Stimulated activated CD4-positive, alpha-beta T cell treated with anti-CD3 and anti-CD28 coated beads, Interleukin-1b, Interleukin-23, amount 100 ng/mL, for 1 hour (primary cell): ENCODE results near the gene AKR1B15.
"Not testable (repeated sequence)": the region's sequence is repeated elsewhere in the genome, so short reads cannot be mapped to it uniquely, and the experiment has no call there.

Source experiments
- DNase-seq, 2 donors: peaks; one replicate each; pipeline ENCODE4 v3.0.0-alpha.2; 2020; ENCODE audit warnings: low read depth in 2 of 2

AKR1B15 gene

GRCh38 chr7:134561616-134562015, 12.7 kb downstream of the AKR1B15 start:
- DNase-seq = not testable (repeated sequence)

GRCh38 chr7:134562136-134562535, 13.2 kb downstream of the AKR1B15 start:
- DNase-seq = no peak

- DNase-seq = not testable (repeated sequence)
Measured at GRCh38 chr7:134563398-134563749, 14.5 kb downstream of the AKR1B15 start.

- no peak for DNase-seq
Measured at GRCh38 chr7:134565643-134566136, 16.8 kb downstream of the AKR1B15 start.

GRCh38 chr7:134567368-134567767, 18.5 kb downstream of the AKR1B15 start:
- no peak for DNase-seq

GRCh38 chr7:134569962-134570361, 21.1 kb downstream of the AKR1B15 start:
- DNase-seq = not testable (repeated sequence)

- DNase-seq = no peak
Measured at GRCh38 chr7:134571101-134571500, 22.2 kb downstream of the AKR1B15 start.

- DNase-seq = no peak
Measured at GRCh38 chr7:134571746-134572461, 23.0 kb downstream of the AKR1B15 start.

GRCh38 chr7:134574322-134574721, 25.4 kb downstream of the AKR1B15 start:
- DNase-seq = no peak

- no peak for DNase-seq
Measured at GRCh38 chr7:134584290-134584689, 35.4 kb downstream of the AKR1B15 start.

- DNase-seq = no peak
Measured at GRCh38 chr7:134585897-134586296, 37.0 kb downstream of the AKR1B15 start.

- no peak for DNase-seq
Measured at GRCh38 chr7:134587750-134588149, 38.8 kb downstream of the AKR1B15 start.

- DNase-seq = no peak
Measured at GRCh38 chr7:134589491-134589941, 40.6 kb downstream of the AKR1B15 start.

- DNase-seq = no peak
Measured at GRCh38 chr7:134593530-134594392, 44.9 kb downstream of the AKR1B15 start.

- DNase-seq = no peak
Measured at GRCh38 chr7:134594877-134595276, 46.0 kb downstream of the AKR1B15 start.

- DNase-seq = no peak
Measured at GRCh38 chr7:134599371-134599770, 50.5 kb downstream of the AKR1B15 start.

- no peak for DNase-seq
Measured at GRCh38 chr7:134601459-134601858, 52.5 kb downstream of the AKR1B15 start.

GRCh38 chr7:134602881-134603451, 54.1 kb downstream of the AKR1B15 start:
- no peak for DNase-seq

GRCh38 chr7:134605978-134606923, 57.3 kb downstream of the AKR1B15 start:
- peak; percentile 1 to 14 for DNase-seq

- DNase-seq = no peak
Measured at GRCh38 chr7:134611611-134612151, 62.8 kb downstream of the AKR1B15 start.

GRCh38 chr7:134612197-134612596, 63.3 kb downstream of the AKR1B15 start:
- DNase-seq = no peak
